Thyroid gland (tissue), 4 donors: ENCODE measurements around the gene HSPA1A.

Experiments used
- POLR2A ChIP-seq, 2 donors: fragments of 450-650 bp; IDR thresholded peaks; one replicate each; pipeline ENCODE4 v1.6.1; 2017; ENCODE audit warnings: antibody characterized with exemption in 2 of 2, mild to moderate bottlenecking in 2 of 2, moderate library complexity in 1 of 2
- TF ChIP-seq, protein P1 (sequence below), 6 experiments: fragments of 200-600 bp in 3 of 6; fragments of 450-650 bp in 3 of 6; sonication (generic) in 3 of 6; IDR thresholded peaks; one replicate each; pipeline ENCODE4 v1.5.1; 2016 to 2019; ENCODE audit warnings: antibody characterized with exemption in 6 of 6, mild to moderate bottlenecking in 2 of 6, inconsistent platforms in 1 of 6, moderate library complexity in 1 of 6

DNA sequence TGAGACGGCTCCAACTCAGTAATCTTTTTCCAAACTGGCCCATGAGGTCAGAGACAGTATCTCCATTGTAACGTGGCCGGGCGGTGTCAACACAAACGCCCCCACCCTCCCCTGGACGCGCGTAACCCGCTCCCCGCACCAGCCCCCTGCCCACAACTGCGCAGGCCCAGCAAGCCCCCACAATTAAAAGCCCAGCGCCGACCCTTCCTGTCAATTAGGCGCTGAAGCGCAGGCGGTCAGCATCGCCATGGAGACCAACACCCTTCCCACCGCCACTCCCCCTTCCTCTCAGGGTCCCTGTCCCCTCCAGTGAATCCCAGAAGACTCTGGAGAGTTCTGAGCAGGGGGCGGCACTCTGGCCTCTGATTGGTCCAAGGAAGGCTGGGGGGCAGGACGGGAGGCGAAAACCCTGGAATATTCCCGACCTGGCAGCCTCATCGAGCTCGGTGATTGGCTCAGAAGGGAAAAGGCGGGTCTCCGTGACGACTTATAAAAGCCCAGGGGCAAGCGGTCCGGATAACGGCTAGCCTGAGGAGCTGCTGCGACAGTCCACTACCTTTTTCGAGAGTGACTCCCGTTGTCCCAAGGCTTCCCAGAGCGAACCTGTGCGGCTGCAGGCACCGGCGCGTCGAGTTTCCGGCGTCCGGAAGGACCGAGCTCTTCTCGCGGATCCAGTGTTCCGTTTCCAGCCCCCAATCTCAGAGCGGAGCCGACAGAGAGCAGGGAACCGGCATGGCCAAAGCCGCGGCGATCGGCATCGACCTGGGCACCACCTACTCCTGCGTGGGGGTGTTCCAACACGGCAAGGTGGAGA lies at the start of gene HSPA1A, which contains the start of gene HSPA1L:
- TF ChIP-seq, protein P1, sequence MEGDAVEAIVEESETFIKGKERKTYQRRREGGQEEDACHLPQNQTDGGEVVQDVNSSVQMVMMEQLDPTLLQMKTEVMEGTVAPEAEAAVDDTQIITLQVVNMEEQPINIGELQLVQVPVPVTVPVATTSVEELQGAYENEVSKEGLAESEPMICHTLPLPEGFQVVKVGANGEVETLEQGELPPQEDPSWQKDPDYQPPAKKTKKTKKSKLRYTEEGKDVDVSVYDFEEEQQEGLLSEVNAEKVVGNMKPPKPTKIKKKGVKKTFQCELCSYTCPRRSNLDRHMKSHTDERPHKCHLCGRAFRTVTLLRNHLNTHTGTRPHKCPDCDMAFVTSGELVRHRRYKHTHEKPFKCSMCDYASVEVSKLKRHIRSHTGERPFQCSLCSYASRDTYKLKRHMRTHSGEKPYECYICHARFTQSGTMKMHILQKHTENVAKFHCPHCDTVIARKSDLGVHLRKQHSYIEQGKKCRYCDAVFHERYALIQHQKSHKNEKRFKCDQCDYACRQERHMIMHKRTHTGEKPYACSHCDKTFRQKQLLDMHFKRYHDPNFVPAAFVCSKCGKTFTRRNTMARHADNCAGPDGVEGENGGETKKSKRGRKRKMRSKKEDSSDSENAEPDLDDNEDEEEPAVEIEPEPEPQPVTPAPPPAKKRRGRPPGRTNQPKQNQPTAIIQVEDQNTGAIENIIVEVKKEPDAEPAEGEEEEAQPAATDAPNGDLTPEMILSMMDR (IDR thresholded peaks at IDR 0.05), result no peak
- TF ChIP-seq POLR2A (IDR thresholded peaks at IDR 0.05), result peak; percentile 99 to 100
